ENCODE data around the gene ST8SIA6. TPM values are rescaled to one million over a fixed set of nuclear protein-coding genes. Genes with fewer than 3 reads are reported as not detected.

The ST8SIA6 gene
- total RNA-seq, 1 donor from 2014 or later: 7.4 TPM

GRCh38 chr10:17429490-17429889 is 24.9 kb downstream of the ST8SIA6 start:
- DNase-seq: no peak
- intact Hi-C loops (cut with micrococcal nuclease): no loop called here
- no peak for ATAC-seq

GRCh38 chr10:17428351-17429097 is 25.9 kb downstream of the ST8SIA6 start:
- DNase-seq: peak; percentile 27

GRCh38 chr10:17427666-17428350 is 26.6 kb downstream of the ST8SIA6 start:
- intact Hi-C loops (cut with micrococcal nuclease): no loop called here
- ATAC-seq: no peak
- DNase-seq: no peak

More at GRCh38 chr10:17428351-17429097, 25.9 kb downstream of the ST8SIA6 start:
- ATAC-seq: peak; percentile 37
- intact Hi-C loops (cut with micrococcal nuclease): no loop called here

GRCh38 chr10:17427201-17427600 is 27.2 kb downstream of the ST8SIA6 start:
- DNase-seq (no peak), ATAC-seq (no peak)
- intact Hi-C loops (cut with micrococcal nuclease): no loop called here

- DNase-seq: no peak
- intact Hi-C loops (cut with micrococcal nuclease): no loop called here
- ATAC-seq: no peak
Measured at GRCh38 chr10:17426263-17426750, 28.1 kb downstream of the ST8SIA6 start.

GRCh38 chr10:17425584-17426262 is 28.7 kb downstream of the ST8SIA6 start:
- intact Hi-C loops (cut with micrococcal nuclease): no loop called here

GRCh38 chr10:17423632-17424186 is 30.7 kb downstream of the ST8SIA6 start:
- intact Hi-C loops (cut with micrococcal nuclease): no loop called here
- DNase-seq (no peak), ATAC-seq (no peak)

More at GRCh38 chr10:17425584-17426262, 28.7 kb downstream of the ST8SIA6 start:
- ATAC-seq: peak; percentile 53
- no peak for DNase-seq

GRCh38 chr10:17422931-17423330 is 31.5 kb downstream of the ST8SIA6 start:
- DNase-seq (no peak), ATAC-seq (no peak)
- intact Hi-C loops (cut with micrococcal nuclease): no loop called here

- intact Hi-C loops (cut with micrococcal nuclease): no loop called here
- no peak for DNase-seq
- ATAC-seq: no peak
Measured at GRCh38 chr10:17418249-17418648, 36.1 kb downstream of the ST8SIA6 start.

GRCh38 chr10:17416442-17417211 is 37.8 kb downstream of the ST8SIA6 start:
- DNase-seq (no peak), ATAC-seq (no peak)
- intact Hi-C loops (cut with micrococcal nuclease): no loop called here

GRCh38 chr10:17415046-17415658 is 39.2 kb downstream of the ST8SIA6 start:
- ATAC-seq: no peak
- no peak for DNase-seq
- intact Hi-C loops (cut with micrococcal nuclease): no loop called here

GRCh38 chr10:17414484-17414883 is 39.9 kb downstream of the ST8SIA6 start:
- intact Hi-C loops (cut with micrococcal nuclease): no loop called here
- DNase-seq (no peak), ATAC-seq (no peak)

- DNase-seq (no peak), ATAC-seq (no peak)
- intact Hi-C loops (cut with micrococcal nuclease): no loop called here
Measured at GRCh38 chr10:17413876-17414275, 40.5 kb downstream of the ST8SIA6 start.

GRCh38 chr10:17412323-17412722 is 42.1 kb downstream of the ST8SIA6 start:
- ATAC-seq: no peak
- intact Hi-C loops (cut with micrococcal nuclease): no loop called here
- DNase-seq: no peak

- intact Hi-C loops (cut with micrococcal nuclease): no loop called here
- ATAC-seq: no peak
- DNase-seq: no peak
Measured at GRCh38 chr10:17410907-17411306, 43.5 kb downstream of the ST8SIA6 start.

GRCh38 chr10:17409170-17409733 is 45.1 kb downstream of the ST8SIA6 start:
- no peak for DNase-seq
- ATAC-seq: no peak
- intact Hi-C loops (cut with micrococcal nuclease): no loop called here

GRCh38 chr10:17407047-17407446 is 47.3 kb downstream of the ST8SIA6 start:
- intact Hi-C loops (cut with micrococcal nuclease): no loop called here
- DNase-seq (no peak), ATAC-seq (no peak)
